ENCODE data around the gene NTRK3.

Gene NTRK3

DNA sequence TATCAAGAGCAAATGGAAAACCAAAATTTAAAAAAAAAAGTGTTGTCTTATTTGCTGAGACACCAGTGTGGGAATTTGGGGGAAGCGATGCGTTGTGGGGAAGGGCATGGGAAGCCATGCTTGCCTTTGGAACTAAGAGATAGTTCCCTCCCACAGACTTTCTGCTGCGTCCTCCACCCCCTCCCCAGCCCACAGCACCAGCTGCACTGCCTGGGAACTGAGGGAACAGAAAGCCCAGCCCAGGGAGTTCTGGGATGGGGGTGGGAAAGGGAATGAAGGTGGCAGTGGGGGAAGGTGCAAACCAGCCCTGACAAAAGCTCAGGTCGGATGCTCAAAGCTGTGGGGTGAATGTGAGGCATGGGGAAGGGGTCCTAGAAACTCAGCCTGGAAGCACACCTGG, 8.1 kb upstream of the NTRK3 start:
- in situ Hi-C loops (cut with HindIII; ENCODE audit: low sequenced_read_pairs): no loop called here
- no peak overlapping the region for H3K4me3 ChIP-seq (ENCODE audit: low read depth, low read length)
- no peak for DNase-seq (ENCODE audit: low read depth)

DNA sequence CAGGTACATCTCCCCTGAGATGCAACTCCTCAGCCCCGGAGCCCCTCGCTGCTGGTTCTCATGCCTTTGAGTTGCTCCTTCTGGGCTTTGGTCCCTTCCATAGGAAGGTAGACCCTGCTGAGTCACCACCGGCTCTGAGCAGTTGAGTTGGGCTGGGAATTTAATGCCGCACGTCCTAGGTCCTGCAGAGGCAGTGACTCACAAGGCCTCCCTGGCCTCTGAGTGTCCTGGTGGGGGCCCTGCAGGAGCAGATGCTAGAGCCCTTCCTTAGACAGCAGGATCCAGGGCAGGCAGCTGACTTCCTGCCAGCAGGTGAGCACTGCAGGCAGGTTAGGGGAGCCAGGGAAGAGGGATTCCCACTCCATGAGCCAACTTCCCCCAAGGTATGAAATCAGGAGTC, 5.5 kb upstream of the NTRK3 start:
- in situ Hi-C loops (cut with HindIII; ENCODE audit: low sequenced_read_pairs): no loop called here
- TF ChIP-seq, protein P1, sequence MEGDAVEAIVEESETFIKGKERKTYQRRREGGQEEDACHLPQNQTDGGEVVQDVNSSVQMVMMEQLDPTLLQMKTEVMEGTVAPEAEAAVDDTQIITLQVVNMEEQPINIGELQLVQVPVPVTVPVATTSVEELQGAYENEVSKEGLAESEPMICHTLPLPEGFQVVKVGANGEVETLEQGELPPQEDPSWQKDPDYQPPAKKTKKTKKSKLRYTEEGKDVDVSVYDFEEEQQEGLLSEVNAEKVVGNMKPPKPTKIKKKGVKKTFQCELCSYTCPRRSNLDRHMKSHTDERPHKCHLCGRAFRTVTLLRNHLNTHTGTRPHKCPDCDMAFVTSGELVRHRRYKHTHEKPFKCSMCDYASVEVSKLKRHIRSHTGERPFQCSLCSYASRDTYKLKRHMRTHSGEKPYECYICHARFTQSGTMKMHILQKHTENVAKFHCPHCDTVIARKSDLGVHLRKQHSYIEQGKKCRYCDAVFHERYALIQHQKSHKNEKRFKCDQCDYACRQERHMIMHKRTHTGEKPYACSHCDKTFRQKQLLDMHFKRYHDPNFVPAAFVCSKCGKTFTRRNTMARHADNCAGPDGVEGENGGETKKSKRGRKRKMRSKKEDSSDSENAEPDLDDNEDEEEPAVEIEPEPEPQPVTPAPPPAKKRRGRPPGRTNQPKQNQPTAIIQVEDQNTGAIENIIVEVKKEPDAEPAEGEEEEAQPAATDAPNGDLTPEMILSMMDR (IDR thresholded peaks at IDR 0.05; ENCODE audit: low read depth, low read length, missing control alignments): no peak
- DNase-seq (ENCODE audit: low read depth): no peak
- H3K4me3 ChIP-seq (ENCODE audit: low read depth, low read length): no peak overlapping the region

More for the DNA sequence above, 8.1 kb upstream of the NTRK3 start:
- TF ChIP-seq, protein P1 (IDR thresholded peaks at IDR 0.05; ENCODE audit: low read depth, low read length, missing control alignments): no peak

DNA sequence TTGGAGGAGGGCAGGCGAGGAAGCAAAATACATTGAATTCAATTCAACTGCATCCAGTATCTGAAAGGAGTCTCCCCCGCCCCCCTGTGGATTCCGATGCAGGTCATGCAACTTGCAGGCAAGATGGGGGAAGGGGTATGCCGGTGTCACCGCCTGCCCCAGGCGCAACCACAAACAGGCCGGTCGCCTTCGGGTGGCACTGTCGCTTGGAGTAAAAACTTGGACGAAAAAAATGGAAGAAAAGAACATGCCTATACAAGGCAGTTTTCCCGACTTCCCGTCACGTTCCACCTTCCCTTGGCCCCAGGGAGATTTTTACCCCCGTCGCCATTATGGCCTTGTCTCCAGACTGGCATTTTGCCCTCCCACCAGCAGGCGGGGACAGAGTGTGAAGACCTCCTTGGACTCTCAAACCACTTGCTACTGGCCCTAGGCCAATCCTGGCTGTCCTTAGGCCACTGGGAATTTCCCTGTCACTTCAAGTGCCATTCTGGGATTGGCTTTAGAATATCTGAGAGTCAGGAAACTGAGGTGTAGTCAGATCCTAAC, 1.6 kb upstream of the NTRK3 start:
- in situ Hi-C loops (cut with HindIII; ENCODE audit: low sequenced_read_pairs): no loop called here
- no peak overlapping the region for H3K4me3 ChIP-seq (ENCODE audit: low read depth, low read length)
- TF ChIP-seq, protein P1 (IDR thresholded peaks at IDR 0.05; ENCODE audit: low read depth, low read length, missing control alignments): peak; percentile 20
- no peak for DNase-seq (ENCODE audit: low read depth)

DNA sequence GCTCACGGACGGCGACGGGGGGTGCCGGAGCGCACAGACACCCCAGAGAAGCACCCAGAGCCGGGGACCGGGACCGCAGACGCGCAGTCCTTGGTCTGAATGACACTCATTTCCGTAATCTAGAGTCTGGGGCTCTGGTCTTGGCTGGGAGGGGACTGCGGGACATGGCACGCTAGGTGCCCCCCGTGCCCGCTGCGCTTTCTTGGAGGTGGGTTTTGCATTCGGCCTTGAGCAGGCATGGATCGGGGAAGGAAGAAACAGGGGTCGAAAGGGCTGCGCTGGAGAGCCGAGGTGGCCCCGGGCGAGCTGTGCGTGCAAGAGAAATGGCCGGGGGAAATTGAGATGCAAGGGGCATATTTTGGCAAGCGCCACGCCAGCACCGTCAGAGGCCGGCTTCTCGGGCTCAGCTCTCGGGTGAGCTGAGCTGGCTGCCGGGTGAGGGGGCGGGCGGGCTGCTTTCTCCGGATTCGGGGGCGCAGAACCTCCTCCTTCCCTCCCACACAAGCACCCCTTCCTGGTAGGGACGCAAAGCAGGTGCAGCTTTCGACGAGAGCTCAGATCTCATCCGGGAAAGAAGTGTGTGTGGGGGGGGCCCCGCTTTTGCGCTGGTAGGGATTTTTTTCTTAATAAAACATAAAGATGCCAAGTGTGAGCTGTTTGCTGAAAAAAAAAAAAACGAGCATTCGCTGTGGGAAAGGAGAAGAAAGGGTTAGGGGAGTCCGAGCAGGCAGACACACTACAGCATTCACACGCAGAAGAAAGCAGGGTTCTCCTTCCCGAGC, 963 bp upstream of the NTRK3 start:
- DNase-seq (ENCODE audit: low read depth): no peak
- H3K4me3 ChIP-seq (ENCODE audit: low read depth, low read length): peak overlapping the region; percentile 40
- TF ChIP-seq, protein P1 (IDR thresholded peaks at IDR 0.05; ENCODE audit: low read depth, low read length, missing control alignments): no peak
- in situ Hi-C loops (cut with HindIII; ENCODE audit: low sequenced_read_pairs): no loop called here

DNA sequence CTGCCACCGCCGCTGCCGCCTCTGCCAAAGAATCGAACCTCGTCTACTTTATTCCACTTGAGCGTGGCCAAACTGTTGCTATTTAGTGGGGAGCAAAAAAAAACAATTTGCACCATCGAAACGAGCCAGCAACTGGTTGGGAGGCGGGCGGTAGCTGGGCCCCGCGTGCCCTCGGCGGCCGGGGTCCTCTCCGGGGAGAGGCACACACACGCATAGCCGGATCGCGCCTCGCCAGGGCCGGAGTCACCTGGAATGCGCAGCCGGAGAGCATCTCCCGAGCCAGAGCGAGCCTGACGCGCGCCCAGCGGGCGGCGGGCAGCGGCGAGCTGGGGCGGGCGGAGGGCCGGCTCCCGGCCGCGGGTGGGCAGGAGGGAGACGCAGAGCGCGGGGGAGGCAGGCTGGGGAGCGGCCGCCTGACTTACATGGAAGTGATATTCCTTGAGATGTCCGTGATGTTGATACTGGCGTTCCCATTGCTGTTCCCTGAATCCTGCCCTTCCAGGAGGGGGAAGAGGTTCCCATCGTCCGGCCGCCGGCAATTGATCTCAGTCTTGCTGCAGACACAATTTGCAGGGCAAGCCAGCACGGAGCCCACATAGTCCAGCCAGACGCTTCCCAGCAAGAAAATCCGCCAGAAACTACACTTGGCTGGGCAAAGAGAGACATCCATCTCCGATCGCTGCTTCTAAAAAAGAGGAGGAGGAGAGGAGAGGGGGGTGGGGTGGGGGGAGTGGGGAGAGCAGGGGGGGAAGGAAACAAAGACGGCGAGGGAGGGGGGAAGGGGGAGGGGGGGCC, 858 bp downstream of the NTRK3 start:
- in situ Hi-C loops (cut with HindIII; ENCODE audit: low sequenced_read_pairs): no loop called here
- TF ChIP-seq, protein P1 (IDR thresholded peaks at IDR 0.05; ENCODE audit: low read depth, low read length, missing control alignments): no peak
- DNase-seq (ENCODE audit: low read depth): no peak
- peak overlapping the region; percentile 44 for H3K4me3 ChIP-seq (ENCODE audit: low read depth, low read length)

DNA sequence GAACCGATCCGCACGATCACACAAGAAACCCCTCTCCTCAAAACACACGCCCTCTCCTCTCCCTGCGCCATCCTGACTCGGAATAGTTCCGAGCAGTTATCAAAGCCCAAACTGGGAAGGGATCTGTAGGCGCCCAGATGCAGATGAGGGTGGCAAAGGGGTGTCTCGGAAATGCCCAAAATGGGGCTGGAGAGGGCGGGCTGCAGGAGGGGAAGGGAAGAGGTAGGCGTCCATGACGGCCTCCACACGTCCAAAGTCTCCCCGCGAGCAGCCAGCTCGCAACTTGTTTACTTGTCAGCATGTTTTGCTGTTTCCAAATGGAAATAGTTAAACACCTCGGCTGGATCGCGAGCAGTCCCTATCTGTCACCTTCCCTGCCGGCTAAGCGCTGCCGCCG, 1.5 kb downstream of the NTRK3 start:
- DNase-seq (ENCODE audit: low read depth): no peak
- in situ Hi-C loops (cut with HindIII; ENCODE audit: low sequenced_read_pairs): no loop called here
- H3K4me3 ChIP-seq (ENCODE audit: low read depth, low read length): peak overlapping the region; percentile 44
- TF ChIP-seq, protein P1 (IDR thresholded peaks at IDR 0.05; ENCODE audit: low read depth, low read length, missing control alignments): no peak
